ENCODE data around the gene ZC3H12C. TPM values are rescaled to one million over a fixed set of nuclear protein-coding genes. Genes with fewer than 3 reads are reported as not detected.

The ZC3H12C gene
- total and polyA plus RNA-seq, 10 of the 15 experiments (the other 5 are each of a cell fraction or from before 2014, with no cell fraction given) = 0.31 to 31.0 (median 3.7) TPM

GRCh38 chr11:110169738-110170137 lies 76.5 kb downstream of the ZC3H12C start:
- no peak for DNase-seq (ENCODE audit: low read depth, low spot score)
- Histone ChIP-seq H3K9me3 (replicated peaks; ENCODE audit: control insufficient read depth, insufficient read depth, low read length) (no peaks in the 10 kb centered on the region), H3K4me3 (no peak overlapping the region), H3K79me2 (ENCODE audit: control insufficient read depth, insufficient read depth, low read length) (no peaks in the 10 kb centered on the region), H3K4me1 (ENCODE audit: control insufficient read depth, insufficient read depth, low read length) (no peaks in the 10 kb centered on the region), H3K4me2 (ENCODE audit: control insufficient read depth, insufficient read depth) (no peak overlapping the region), H3K9ac (ENCODE audit: control insufficient read depth, insufficient read depth, low read length) (no peak overlapping the region), H4K20me1 (ENCODE audit: control insufficient read depth, insufficient read depth) (no peaks in the 10 kb centered on the region), H3K36me3 (ENCODE audit: control insufficient read depth in 2 of 2, insufficient read depth in 2 of 2, low read length in 1 of 2) (peaks cover 1 to 2% of the 10 kb centered on the region in 2 experiments; a peak in 3 of 4 replicates), H2AFZ (ENCODE audit: control insufficient read depth, low read depth, low read length) (no peak overlapping the region), H3K27me3 (replicated peaks in 1 of 2; ENCODE audit: control insufficient read depth in 2 of 2, insufficient read depth in 2 of 2, low read length in 1 of 2) (no peaks in the 10 kb centered on the region), H3K27ac (ENCODE audit: control insufficient read depth, insufficient read depth) (no peak overlapping the region)
- RAD21 ChIA-PET (ENCODE audit: unreplicated experiment) = no interaction called here
- POLR2A ChIA-PET = no interaction called here
- CTCF ChIA-PET = interaction anchor here (0.7 to 1.0 kb wide), 3 partner anchors 10 to 223 kb away, joined by 3 read pairs; no protein-coding TSS in a partner anchor
- BruUV-seq (replicated peaks) = no TSS peak
- intact Hi-C loops (cut with micrococcal nuclease; ENCODE audit: unreplicated experiment) = no loop called here
- no peak for FAIRE-seq
- SMC1A ChIA-PET (ENCODE audit: uncharacterized antibody, unreplicated experiment) = interaction anchor here (0.7 to 1.1 kb wide), 2 partner anchors 223 to 302 kb away, joined by 3 read pairs; no protein-coding TSS in a partner anchor
- WGBS (ENCODE audit: insufficient coverage, insufficient replicate concordance, low lambda C conversion rate, missing lambda C conversion rate) = 100% methylated on average over 2 of the region's 2 CpGs
- in situ Hi-C loops (cut with MboI) = no loop called here
- ATAC-seq = no peak
- TF ChIP-seq SKIL (IDR thresholded peaks at IDR 0.05; ENCODE audit: low read depth, poor library complexity, severe bottlenecking) (no peak), ZBTB40 (IDR thresholded peaks at IDR 0.05; ENCODE audit: borderline replicate concordance) (peak; percentile 72)
- TF ChIP-seq, protein P1, sequence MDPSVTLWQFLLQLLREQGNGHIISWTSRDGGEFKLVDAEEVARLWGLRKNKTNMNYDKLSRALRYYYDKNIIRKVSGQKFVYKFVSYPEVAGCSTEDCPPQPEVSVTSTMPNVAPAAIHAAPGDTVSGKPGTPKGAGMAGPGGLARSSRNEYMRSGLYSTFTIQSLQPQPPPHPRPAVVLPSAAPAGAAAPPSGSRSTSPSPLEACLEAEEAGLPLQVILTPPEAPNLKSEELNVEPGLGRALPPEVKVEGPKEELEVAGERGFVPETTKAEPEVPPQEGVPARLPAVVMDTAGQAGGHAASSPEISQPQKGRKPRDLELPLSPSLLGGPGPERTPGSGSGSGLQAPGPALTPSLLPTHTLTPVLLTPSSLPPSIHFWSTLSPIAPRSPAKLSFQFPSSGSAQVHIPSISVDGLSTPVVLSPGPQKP (IDR thresholded peaks at IDR 0.05; ENCODE audit: low read depth, low read length) = no peak
